Peyer's patch (tissue), 4 donors: Measurements from ENCODE around the gene STX7.

Experiments used
- POLR2A ChIP-seq, 2 donors: fragments of 450-650 bp; IDR thresholded peaks; one replicate each; pipeline ENCODE4 v1.5.1; 2017; ENCODE audit warnings: antibody characterized with exemption in 2 of 2, mild to moderate bottlenecking in 2 of 2, moderate library complexity in 2 of 2
- TF ChIP-seq, protein P1 (sequence below), 6 experiments: fragments of 450-650 bp in 4 of 6; fragments of 200-600 bp in 2 of 6; sonication (generic) in 1 of 6; IDR thresholded peaks; one replicate each; pipeline ENCODE4 v1.5.1; 2017 to 2019; ENCODE audit warnings: antibody characterized with exemption in 6 of 6, mild to moderate bottlenecking in 3 of 6, moderate library complexity in 1 of 6

DNA sequence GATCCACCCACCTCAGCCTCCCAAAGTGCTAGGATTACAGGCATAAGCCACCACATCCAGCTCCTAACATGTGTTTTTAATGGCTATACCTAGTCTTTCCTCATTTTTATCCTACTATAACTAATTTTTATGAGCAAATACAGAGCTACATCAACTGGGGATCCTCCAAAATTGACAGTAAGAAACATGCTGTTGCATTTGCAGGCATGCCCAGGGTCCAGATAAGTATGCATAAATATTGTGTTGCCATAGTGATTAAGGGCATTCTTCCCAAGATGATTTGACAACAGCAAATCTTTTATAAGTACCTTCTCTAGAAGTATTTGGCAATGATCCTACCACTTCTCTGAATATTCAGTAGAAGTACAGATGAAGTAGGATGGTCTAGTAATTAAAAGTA lies 69.7 kb downstream of the STX7 start:
- TF ChIP-seq, protein P1, sequence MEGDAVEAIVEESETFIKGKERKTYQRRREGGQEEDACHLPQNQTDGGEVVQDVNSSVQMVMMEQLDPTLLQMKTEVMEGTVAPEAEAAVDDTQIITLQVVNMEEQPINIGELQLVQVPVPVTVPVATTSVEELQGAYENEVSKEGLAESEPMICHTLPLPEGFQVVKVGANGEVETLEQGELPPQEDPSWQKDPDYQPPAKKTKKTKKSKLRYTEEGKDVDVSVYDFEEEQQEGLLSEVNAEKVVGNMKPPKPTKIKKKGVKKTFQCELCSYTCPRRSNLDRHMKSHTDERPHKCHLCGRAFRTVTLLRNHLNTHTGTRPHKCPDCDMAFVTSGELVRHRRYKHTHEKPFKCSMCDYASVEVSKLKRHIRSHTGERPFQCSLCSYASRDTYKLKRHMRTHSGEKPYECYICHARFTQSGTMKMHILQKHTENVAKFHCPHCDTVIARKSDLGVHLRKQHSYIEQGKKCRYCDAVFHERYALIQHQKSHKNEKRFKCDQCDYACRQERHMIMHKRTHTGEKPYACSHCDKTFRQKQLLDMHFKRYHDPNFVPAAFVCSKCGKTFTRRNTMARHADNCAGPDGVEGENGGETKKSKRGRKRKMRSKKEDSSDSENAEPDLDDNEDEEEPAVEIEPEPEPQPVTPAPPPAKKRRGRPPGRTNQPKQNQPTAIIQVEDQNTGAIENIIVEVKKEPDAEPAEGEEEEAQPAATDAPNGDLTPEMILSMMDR (IDR thresholded peaks at IDR 0.05), result no peak
- no peak for TF ChIP-seq POLR2A (IDR thresholded peaks at IDR 0.05)
